HG03135 (cell line): ENCODE results near the gene SH3PXD2A.
"Not testable (repeated sequence)": the region's sequence is repeated elsewhere in the genome, so short reads cannot be mapped to it uniquely, and the experiment has no call there.

Experiments used
- ATAC-seq: cut with Tn5 transposase; IDR thresholded peaks from one replicate; pipeline ENCODE4 v1.9.1; 2021; ENCODE audit warnings: mild to moderate bottlenecking, moderate library complexity; ENCODE audit not compliant: unreplicated experiment

SH3PXD2A gene

GRCh38 chr10:103612462-103613365, 242.7 kb downstream of the SH3PXD2A start:
- no peak for ATAC-seq

- no peak for ATAC-seq
These were observed 244.4 kb downstream of the SH3PXD2A start for GRCh38 chr10:103610921-103611511.

- no peak for ATAC-seq
These were observed 245.3 kb downstream of the SH3PXD2A start for GRCh38 chr10:103610083-103610472.

- no peak for ATAC-seq
These were observed 245.9 kb downstream of the SH3PXD2A start for GRCh38 chr10:103609231-103610082.

GRCh38 chr10:103608056-103608455, 247.3 kb downstream of the SH3PXD2A start:
- not testable (repeated sequence) for ATAC-seq

- ATAC-seq, result not testable (repeated sequence)
These were observed 248.3 kb downstream of the SH3PXD2A start for GRCh38 chr10:103607051-103607450.

GRCh38 chr10:103606097-103606438, 249.3 kb downstream of the SH3PXD2A start:
- ATAC-seq, result not testable (repeated sequence)

- ATAC-seq, result no peak
These were observed 249.8 kb downstream of the SH3PXD2A start for GRCh38 chr10:103605359-103606096.

GRCh38 chr10:103603382-103603781, 252.0 kb downstream of the SH3PXD2A start:
- no peak for ATAC-seq

GRCh38 chr10:103602852-103603155, 252.6 kb downstream of the SH3PXD2A start:
- ATAC-seq, result no peak

- ATAC-seq, result no peak
These were observed 253.1 kb downstream of the SH3PXD2A start for GRCh38 chr10:103602028-103602851.

GRCh38 chr10:103600956-103601569, 254.3 kb downstream of the SH3PXD2A start:
- ATAC-seq, result no peak

- ATAC-seq, result no peak
These were observed 255.1 kb downstream of the SH3PXD2A start for GRCh38 chr10:103600325-103600724.

- no peak for ATAC-seq
These were observed 255.5 kb downstream of the SH3PXD2A start for GRCh38 chr10:103599907-103600306.

- no peak for ATAC-seq
These were observed 256.2 kb downstream of the SH3PXD2A start for GRCh38 chr10:103599211-103599610.

GRCh38 chr10:103598654-103599115, 256.7 kb downstream of the SH3PXD2A start:
- no peak for ATAC-seq

GRCh38 chr10:103597003-103597402, 258.4 kb downstream of the SH3PXD2A start:
- ATAC-seq, result no peak

GRCh38 chr10:103595933-103596726, 259.2 kb downstream of the SH3PXD2A start:
- ATAC-seq, result no peak
